Measurements from ENCODE around the gene FRMD5. TPM values are rescaled to one million over a fixed set of nuclear protein-coding genes. Genes with fewer than 3 reads are reported as not detected.

The FRMD5 gene
- total RNA-seq, 2 donors from 2014 or later = 0.33 to 0.37 TPM

- no peak for DNase-seq (ENCODE audit: low spot score)
- intact Hi-C loops (cut with DNase I) = no loop called here
Measured at GRCh38 chr15:44101944-44102343, 93.1 kb downstream of the FRMD5 start.

- DNase-seq (ENCODE audit: low spot score) = no peak
- intact Hi-C loops (cut with DNase I) = no loop called here
Measured at GRCh38 chr15:44101286-44101685, 93.8 kb downstream of the FRMD5 start.

GRCh38 chr15:44099671-44100070 lies 95.4 kb downstream of the FRMD5 start:
- intact Hi-C loops (cut with DNase I) = no loop called here
- no peak for DNase-seq (ENCODE audit: low spot score)

GRCh38 chr15:44097552-44097951 lies 97.5 kb downstream of the FRMD5 start:
- intact Hi-C loops (cut with DNase I) = no loop called here
- no peak for DNase-seq (ENCODE audit: low spot score)

- DNase-seq (ENCODE audit: low spot score) = no peak
- intact Hi-C loops (cut with DNase I) = no loop called here
Measured at GRCh38 chr15:44096596-44096995, 98.5 kb downstream of the FRMD5 start.

GRCh38 chr15:44094781-44095180 lies 100.3 kb downstream of the FRMD5 start:
- no peak for DNase-seq (ENCODE audit: low spot score)
- intact Hi-C loops (cut with DNase I) = no loop called here

- DNase-seq (ENCODE audit: low spot score) = no peak
- intact Hi-C loops (cut with DNase I) = no loop called here
Measured at GRCh38 chr15:44093836-44094235, 101.2 kb downstream of the FRMD5 start.

GRCh38 chr15:44092221-44092620 lies 102.8 kb downstream of the FRMD5 start:
- no peak for DNase-seq (ENCODE audit: low spot score)

GRCh38 chr15:44087578-44088465 lies 107.2 kb downstream of the FRMD5 start:
- intact Hi-C loops (cut with DNase I) = no loop called here
- DNase-seq (ENCODE audit: low spot score) = no peak

More at GRCh38 chr15:44092221-44092620, 102.8 kb downstream of the FRMD5 start:
- intact Hi-C loops (cut with DNase I) = no loop called here

- DNase-seq (ENCODE audit: low spot score) = no peak
- intact Hi-C loops (cut with DNase I) = no loop called here
Measured at GRCh38 chr15:44084770-44085169, 110.3 kb downstream of the FRMD5 start.

GRCh38 chr15:44084171-44084570 lies 110.9 kb downstream of the FRMD5 start:
- DNase-seq (ENCODE audit: low spot score) = no peak
- intact Hi-C loops (cut with DNase I) = no loop called here

- intact Hi-C loops (cut with DNase I) = no loop called here
- no peak for DNase-seq (ENCODE audit: low spot score)
Measured at GRCh38 chr15:44082558-44083157, 112.4 kb downstream of the FRMD5 start.

- intact Hi-C loops (cut with DNase I) = no loop called here
Measured at GRCh38 chr15:44081026-44082013, 113.8 kb downstream of the FRMD5 start.

GRCh38 chr15:44075535-44075934 lies 119.5 kb downstream of the FRMD5 start:
- intact Hi-C loops (cut with DNase I) = no loop called here
- DNase-seq (ENCODE audit: low spot score) = no peak

More at GRCh38 chr15:44081026-44082013, 113.8 kb downstream of the FRMD5 start:
- DNase-seq (ENCODE audit: low spot score) = no peak

- no peak for DNase-seq (ENCODE audit: low spot score)
- intact Hi-C loops (cut with DNase I) = loop anchor here in 1 of 2 donors (10.0 kb wide), 1 partner anchor 165 kb away; no protein-coding TSS in a partner anchor
Measured at GRCh38 chr15:44069489-44069888, 125.6 kb downstream of the FRMD5 start.

GRCh38 chr15:44068347-44068746 lies 126.7 kb downstream of the FRMD5 start:
- DNase-seq (ENCODE audit: low spot score) = no peak
- intact Hi-C loops (cut with DNase I) = loop anchor here in 1 of 2 donors (10.0 kb wide), 1 partner anchor 164 kb away; no protein-coding TSS in a partner anchor

- no peak for DNase-seq (ENCODE audit: low spot score)
- intact Hi-C loops (cut with DNase I) = loop anchor here in 1 of 2 donors (10.0 kb wide), 1 partner anchor 162 kb away; no protein-coding TSS in a partner anchor
Measured at GRCh38 chr15:44066211-44066827, 128.8 kb downstream of the FRMD5 start.

- no peak for DNase-seq (ENCODE audit: low spot score)
- intact Hi-C loops (cut with DNase I) = loop anchor here in 1 of 2 donors (10.0 kb wide), 1 partner anchor 160 kb away; no protein-coding TSS in a partner anchor
Measured at GRCh38 chr15:44064706-44065105, 130.4 kb downstream of the FRMD5 start.

- intact Hi-C loops (cut with DNase I) = no loop called here
- DNase-seq (ENCODE audit: low spot score) = no peak
Measured at GRCh38 chr15:44058126-44058525, 136.9 kb downstream of the FRMD5 start.
